ENCODE results near the gene ADAMTSL5.

DNA sequence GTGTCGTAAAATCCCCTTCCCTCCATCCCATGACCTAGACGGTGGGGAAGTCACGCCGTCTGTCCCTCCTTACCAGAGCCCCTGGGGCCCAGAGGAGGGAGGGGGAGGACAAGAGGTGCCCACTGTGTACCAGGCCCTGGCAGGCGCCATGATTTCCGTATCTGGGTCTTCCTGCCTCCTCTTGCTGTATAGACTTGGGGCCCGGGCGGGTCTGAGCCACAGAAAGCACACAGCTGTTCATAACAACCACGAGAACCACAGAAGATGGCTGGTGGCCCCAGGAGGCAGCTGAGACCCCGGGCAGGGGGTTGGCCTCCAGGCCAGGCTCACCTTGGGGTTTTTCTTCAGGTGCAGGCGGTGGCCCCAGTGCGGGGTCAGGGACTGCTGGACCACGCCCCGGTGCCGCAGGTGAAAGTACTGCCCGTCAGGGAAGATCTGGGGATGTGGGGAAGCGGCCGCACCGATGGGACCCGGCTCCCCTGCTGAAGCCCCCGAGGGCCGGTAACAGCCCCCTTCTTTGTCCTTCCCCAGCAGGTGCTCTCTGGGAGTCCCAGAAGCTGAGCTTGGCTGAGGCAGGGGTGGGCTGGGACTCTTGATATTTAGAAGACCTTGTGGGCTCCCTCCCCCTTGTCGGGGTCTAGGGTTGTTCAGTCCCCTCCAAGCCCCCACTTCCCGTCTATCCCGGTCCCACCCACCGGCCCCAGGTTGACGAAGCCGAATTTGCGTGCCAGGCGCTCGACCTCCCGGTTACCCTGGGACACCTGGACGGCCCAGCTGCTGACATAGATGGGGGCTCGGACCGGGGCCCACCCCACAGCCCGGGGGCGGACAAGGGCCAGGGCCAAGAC is 23.1 kb downstream of the ADAMTSL5 start:
- TF ChIP-seq EP300 (IDR thresholded peaks at IDR 0.05): no peak
- TF ChIP-seq, protein P1, sequence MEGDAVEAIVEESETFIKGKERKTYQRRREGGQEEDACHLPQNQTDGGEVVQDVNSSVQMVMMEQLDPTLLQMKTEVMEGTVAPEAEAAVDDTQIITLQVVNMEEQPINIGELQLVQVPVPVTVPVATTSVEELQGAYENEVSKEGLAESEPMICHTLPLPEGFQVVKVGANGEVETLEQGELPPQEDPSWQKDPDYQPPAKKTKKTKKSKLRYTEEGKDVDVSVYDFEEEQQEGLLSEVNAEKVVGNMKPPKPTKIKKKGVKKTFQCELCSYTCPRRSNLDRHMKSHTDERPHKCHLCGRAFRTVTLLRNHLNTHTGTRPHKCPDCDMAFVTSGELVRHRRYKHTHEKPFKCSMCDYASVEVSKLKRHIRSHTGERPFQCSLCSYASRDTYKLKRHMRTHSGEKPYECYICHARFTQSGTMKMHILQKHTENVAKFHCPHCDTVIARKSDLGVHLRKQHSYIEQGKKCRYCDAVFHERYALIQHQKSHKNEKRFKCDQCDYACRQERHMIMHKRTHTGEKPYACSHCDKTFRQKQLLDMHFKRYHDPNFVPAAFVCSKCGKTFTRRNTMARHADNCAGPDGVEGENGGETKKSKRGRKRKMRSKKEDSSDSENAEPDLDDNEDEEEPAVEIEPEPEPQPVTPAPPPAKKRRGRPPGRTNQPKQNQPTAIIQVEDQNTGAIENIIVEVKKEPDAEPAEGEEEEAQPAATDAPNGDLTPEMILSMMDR (IDR thresholded peaks at IDR 0.05): no peak
- no peak for TF ChIP-seq POLR2A (IDR thresholded peaks at IDR 0.05)

All from suprapubic skin (tissue), 3 donors.